Measurements from ENCODE around the gene HSPG2.

DNA sequence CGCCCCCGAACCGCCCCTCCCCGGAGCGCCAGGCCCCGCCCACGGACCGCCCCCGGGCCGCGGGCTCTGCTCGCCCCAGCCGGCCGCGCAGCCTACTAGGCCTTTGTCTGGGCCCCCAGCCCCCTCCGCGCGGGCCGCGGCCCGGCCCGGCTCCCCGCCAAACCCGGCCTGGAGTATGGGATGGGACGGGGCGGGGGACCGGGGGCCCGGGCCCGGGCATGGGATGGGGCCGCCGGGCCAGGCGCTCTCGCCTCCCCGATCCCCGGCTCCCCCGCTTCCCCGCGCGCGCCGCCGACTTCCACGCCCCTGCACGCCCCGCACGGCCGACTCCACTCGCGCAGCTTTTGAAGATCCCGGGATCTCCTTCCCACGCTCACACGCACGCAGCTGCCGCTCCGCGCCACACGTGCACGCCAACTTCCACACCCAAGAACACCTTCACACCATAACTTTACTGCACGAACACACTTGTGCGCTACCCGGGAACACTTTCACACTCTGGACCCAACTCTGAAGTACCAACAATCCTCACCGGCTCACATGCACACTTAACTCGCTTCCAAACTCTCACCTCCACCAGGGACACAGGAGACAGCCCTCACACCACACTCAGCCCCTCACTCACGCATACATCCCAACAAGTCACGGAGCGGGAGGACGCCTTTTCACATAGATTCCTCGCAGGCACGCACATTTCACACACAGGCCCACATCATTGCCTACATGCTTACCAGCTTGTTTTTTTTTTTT is 437 bp upstream of the HSPG2 start:
- TF ChIP-seq, protein P1, sequence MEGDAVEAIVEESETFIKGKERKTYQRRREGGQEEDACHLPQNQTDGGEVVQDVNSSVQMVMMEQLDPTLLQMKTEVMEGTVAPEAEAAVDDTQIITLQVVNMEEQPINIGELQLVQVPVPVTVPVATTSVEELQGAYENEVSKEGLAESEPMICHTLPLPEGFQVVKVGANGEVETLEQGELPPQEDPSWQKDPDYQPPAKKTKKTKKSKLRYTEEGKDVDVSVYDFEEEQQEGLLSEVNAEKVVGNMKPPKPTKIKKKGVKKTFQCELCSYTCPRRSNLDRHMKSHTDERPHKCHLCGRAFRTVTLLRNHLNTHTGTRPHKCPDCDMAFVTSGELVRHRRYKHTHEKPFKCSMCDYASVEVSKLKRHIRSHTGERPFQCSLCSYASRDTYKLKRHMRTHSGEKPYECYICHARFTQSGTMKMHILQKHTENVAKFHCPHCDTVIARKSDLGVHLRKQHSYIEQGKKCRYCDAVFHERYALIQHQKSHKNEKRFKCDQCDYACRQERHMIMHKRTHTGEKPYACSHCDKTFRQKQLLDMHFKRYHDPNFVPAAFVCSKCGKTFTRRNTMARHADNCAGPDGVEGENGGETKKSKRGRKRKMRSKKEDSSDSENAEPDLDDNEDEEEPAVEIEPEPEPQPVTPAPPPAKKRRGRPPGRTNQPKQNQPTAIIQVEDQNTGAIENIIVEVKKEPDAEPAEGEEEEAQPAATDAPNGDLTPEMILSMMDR (conservative IDR thresholded peaks at IDR 0.05; ENCODE audit: low read length) = no peak
- no peak for TF ChIP-seq EZH2phosphoT487 (IDR thresholded peaks at IDR 0.05; ENCODE audit: borderline replicate concordance, low read depth, low read length)
